GM21423 (cell line): Measurements from ENCODE around the gene GRIN3B.
"Not testable (repeated sequence)": the region's sequence is repeated elsewhere in the genome, so short reads cannot be mapped to it uniquely, and the experiment has no call there.

ENCODE experiments used
- ATAC-seq: cut with Tn5 transposase; IDR thresholded peaks from one replicate; pipeline ENCODE4 v1.9.1; 2021; ENCODE audit warnings: mild to moderate bottlenecking, moderate library complexity; ENCODE audit not compliant: unreplicated experiment

The GRIN3B gene, protein sequence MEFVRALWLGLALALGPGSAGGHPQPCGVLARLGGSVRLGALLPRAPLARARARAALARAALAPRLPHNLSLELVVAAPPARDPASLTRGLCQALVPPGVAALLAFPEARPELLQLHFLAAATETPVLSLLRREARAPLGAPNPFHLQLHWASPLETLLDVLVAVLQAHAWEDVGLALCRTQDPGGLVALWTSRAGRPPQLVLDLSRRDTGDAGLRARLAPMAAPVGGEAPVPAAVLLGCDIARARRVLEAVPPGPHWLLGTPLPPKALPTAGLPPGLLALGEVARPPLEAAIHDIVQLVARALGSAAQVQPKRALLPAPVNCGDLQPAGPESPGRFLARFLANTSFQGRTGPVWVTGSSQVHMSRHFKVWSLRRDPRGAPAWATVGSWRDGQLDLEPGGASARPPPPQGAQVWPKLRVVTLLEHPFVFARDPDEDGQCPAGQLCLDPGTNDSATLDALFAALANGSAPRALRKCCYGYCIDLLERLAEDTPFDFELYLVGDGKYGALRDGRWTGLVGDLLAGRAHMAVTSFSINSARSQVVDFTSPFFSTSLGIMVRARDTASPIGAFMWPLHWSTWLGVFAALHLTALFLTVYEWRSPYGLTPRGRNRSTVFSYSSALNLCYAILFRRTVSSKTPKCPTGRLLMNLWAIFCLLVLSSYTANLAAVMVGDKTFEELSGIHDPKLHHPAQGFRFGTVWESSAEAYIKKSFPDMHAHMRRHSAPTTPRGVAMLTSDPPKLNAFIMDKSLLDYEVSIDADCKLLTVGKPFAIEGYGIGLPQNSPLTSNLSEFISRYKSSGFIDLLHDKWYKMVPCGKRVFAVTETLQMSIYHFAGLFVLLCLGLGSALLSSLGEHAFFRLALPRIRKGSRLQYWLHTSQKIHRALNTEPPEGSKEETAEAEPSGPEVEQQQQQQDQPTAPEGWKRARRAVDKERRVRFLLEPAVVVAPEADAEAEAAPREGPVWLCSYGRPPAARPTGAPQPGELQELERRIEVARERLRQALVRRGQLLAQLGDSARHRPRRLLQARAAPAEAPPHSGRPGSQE

DNA sequence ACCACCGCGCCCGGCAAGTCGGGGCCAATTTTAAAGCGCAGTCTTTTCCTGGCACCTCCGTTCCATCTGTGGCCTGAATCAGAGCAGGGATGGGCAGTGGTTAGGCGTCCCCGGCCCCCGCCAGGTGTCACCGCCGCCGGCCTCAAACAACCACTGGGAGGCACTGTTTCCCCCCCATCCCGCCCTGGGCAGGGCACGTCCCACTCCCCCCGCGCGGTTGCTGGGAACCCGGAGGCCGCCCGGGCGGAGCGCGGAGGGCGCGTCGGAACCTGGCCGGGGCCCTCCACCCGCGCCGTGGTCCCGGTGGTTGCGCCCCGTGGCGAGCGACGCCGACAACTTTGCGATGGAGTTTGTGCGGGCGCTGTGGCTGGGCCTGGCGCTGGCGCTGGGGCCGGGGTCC, at the start of gene GRIN3B:
Gene GRIN3B, plus strand, starts transcription at position 325 of the 400 bp plus-strand sequence. Its CDS starts 19 bp downstream, at position 344.
- no peak for ATAC-seq

DNA sequence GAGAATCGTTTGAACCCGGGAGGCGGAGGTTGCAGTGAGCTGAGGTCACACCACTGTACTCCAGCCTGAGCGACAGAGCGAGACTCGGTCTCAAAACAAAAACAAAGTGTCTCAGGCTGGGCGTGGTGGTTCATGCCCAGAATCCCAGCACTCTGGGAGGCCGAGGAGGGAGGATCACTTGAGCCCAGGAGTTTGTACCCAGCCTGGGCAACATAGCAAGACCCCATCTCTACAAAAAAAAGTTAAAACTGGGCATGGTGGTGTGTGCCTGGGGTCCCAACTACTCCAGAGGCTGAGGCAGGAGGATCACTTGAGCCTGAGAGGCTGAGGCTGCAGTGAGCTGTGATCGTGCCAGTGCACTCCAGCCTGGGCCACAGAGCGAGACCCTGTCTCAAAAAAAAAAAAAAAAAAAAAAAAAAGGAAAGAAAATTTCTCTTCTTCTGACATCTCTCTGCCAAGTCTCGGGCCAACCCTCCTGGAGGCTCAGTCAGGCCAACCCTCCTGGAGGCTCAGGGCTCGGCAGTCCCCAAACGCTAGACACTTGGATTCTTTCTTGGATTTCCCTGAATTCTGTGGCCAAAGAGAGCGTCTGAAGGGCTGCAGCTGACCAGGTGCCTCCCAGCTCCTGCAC, 48.1 kb upstream of the GRIN3B start:
- no peak for ATAC-seq

DNA sequence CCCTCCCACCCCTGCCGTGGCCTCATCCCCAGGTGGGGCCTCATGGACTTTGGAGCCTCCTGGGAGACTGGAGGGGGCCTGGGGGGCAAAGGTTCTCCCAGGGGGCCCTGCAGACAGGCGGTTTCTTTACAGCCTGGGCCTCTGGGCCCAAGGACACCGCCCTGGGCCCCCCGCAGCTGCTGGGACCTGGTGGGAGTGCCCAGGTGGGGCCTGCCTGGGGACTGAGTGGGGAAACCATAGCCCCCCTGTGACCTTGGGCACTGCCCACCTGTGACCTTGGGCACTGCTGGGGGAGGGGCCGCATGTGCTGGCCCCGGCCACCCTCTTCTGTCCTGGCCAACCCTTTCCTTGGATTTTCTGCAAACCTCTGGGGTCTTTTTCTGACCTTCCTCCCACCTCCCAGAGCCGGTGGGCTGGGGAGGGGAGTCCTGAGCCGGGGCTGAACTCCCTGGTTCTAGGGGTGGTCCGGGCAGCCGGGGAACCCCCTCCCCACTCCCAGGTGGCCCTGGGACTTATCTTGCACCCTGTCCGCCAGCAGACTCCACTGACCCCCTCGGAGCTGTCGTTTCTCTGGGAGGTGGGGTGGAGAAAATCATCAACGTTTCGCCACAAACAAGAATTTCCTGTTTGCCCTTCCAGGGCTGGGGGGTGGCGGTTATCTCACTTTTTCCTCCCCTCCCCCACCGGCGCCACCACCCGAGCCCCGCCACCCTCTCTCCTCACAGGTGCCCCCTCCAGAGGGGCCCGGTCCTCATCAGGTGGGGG, 47.4 kb upstream of the GRIN3B start:
- ATAC-seq, result no peak

- ATAC-seq, result no peak
Observed at GRCh38 chr19:953445-954271, 46.6 kb upstream of the GRIN3B start.

- ATAC-seq, result no peak
Observed at GRCh38 chr19:954272-954671, 45.9 kb upstream of the GRIN3B start.

DNA sequence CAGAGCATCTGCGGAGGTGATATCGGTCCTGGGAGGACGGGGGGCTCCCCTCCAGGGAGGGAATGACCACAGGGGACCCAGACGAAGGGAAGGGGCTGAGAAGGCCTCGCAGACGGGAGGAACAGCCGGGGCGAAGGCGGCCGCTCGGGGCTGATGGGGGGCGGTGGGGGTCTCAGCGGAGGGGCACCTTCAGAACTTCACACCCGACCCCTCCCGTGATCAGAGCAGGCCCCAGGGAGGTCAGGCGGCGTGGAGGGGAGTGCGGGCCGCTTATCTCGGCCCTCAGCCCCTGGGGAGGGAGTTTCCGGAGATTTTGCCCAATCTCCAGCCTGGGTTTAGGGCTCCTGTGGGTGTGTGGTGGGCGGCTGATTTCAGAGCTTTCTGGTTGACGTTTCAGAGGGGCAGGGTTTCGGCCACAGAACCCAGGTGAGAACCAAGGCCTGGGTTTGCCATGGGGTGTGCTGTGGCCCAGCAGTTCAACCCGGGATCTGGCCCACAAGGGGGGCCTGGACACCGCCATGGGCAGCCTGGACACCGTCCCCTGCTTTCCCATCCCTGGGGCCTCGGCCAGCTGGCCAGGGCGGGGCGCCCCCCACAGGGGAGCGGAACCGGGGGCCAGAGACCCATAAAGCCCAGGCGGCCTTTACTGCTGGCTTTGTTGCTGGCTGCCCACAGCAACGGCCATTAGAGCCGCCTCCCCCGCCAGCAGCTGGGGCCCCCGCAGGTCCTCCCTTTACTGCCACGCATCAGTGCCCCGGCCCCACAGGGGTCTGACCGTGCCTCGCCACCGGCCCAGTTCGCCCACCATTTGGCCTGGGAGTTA, 45.3 kb upstream of the GRIN3B start:
- no peak for ATAC-seq

GRCh38 chr19:955803-956765, 44.1 kb upstream of the GRIN3B start:
- no peak for ATAC-seq

DNA sequence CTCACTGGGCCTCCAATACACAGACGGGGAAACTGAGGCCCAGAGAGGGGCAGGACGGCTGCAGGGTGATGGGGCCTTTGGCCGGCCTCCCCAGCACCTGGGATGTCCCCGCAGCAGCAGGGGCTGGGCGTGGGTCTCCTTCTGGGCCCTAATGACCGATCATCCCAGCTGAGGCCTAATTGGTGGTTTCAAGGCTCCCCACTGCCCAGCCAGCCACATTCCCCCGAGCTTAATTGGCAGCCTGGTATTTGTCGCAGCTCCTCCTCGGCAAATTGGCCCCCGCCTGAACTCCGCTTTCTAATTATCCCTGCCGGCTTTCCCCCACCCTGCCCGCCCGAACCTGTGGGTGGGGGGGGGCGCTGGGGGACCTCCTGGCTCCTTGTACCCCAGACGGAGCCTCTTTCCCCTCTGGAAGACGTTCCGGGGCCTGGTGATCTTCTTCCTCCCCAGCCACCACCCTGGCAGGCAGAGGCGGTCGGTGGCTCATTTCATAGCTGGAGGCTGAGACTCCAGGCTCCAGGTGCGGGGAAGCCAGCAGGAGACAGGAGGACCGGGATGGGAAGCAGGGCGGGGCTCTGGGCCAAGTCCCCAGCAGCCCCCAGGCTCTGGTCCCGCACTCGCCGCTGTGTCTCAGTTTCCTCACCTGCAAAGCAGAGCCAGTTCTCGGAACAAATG, 43.3 kb upstream of the GRIN3B start:
- no peak for ATAC-seq

DNA sequence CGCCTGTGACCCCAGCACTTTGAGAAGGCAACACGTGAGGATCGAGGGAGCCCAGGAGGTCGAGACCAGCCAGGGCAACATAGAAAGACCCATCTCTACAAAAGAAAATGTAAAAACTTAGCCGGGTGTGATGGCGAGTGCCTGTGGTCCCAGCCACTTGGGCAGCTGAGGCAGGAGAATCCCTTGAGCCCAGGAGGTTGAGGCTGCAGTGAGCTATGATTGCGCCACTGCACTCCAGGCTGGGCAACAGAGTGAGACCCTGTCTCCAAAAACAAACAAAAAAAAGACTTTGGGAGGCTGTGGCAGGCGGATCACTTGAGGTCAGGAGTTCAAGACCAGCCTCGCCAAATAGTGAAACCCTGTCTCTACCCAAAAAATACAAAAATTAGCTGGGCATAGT, 42.6 kb upstream of the GRIN3B start:
- ATAC-seq, result not testable (repeated sequence)

GRCh38 chr19:958967-959855, 41.0 kb upstream of the GRIN3B start:
- no peak for ATAC-seq

DNA sequence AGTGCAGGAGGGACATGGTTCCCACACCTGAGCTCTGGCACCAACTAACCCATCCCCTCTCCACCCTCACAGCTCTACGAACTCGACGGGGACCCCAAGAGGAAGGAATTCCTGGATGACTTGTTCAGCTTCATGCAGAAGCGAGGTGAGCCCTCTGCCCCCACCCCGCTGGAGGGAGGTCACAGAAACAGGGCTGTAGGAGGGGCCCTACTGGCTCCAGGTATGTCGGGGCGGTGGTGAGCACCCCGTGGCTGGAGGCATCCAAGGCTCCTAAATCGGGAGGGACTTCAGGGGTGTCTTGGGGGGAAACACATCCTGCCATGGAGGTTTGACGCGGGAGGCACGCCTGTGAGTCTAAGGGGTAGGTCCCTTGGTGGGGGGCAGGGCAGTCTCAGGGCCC, 40.2 kb upstream of the GRIN3B start:
- no peak for ATAC-seq

- ATAC-seq, result no peak
Observed at GRCh38 chr19:960601-960938, 39.6 kb upstream of the GRIN3B start.

DNA sequence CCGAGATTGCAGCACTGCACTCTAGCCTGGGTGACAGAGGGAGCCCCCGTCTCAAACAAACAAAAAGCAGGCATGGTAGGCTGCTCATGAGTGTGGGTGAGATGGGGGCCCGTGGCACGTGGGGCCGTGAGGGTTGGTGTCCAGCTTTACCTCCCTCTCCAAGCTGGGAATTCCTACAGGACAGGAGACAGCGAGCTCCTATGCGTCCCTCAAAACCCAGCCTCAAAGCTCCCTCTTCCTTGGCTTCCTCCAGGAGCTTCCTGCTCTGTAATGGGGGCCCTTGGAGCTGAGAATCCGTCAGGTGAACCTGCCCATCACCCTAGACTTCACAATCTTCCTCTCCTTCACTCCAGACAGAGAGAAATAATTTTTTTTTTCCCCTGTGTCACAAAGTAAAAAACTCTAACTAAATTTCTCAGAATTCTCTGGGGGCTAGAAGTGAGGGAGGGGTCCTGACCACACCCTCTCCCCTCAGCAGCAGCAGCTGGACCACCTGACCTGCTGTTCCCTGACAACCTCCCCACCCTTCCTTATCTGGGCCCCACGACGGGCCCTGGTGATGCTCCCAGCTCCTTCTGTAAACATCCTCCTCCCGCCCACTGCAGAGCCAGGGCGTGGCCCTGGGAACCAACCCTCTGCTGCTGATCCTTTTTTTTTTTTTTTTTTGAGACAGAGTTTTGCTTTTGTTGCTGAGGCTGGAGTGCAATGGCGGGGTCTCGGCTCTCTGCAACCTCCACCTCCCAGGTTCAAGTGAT, 38.2 kb upstream of the GRIN3B start:
- ATAC-seq, result no peak

DNA sequence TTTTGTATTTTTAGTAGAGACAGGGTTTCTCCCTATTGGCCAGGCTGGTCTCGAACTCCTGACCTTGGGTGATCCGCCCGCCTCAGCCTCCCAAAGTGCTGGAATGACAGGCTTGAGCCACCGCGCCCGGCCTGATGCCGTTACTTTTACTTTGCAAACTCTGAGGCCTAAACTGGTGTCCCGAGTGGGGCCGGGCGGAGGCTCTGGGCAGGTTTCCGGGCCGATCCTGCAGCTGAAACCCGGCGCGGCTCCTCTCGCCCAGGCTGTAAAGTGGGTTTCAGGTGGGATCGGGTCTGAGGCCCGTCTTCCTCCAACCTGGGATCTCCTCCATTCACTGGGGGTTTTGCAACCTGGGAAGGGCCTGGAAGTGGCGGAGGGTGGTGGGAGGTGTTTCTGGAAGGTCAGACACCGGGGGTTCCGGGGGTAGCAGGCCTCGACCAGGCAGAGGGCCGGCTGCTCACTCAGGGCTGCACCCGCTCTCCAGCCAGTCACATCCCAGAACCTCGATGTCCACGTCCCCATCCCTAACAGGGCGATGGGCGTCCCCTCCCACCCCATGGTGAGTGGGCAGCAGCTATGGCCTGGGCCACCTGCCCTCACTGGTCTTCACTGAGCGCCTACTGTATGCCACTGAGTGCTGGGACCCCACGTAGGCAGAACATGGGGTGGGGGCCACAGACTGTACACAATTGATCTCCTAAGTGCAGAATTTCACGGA, 37.4 kb upstream of the GRIN3B start:
- ATAC-seq, result no peak

DNA sequence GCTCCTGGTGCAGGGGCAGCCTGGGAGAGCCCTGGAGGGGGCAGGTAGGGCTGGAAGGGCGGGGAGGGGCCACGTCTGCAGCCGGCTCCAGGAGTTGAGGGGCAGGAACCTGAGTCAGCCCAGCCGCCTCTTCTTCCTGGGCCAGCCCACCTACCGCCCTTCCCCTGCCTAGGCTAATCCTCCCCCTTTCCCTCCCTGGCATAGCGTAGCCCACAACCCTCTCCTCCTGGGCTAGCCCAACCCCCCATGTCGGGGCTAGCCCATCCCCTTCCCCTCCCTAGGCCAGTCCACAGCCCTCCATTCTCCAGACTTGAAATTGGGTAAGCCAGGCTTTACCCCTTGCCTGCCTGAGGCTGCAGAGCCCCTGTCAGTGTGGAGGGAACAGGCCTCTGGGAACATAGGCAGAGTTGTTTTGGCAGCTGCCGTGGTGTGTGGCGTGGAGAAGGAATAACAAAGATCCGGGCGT, 36.7 kb upstream of the GRIN3B start:
- ATAC-seq, result no peak
